Psoas muscle (tissue), 8 donors: Measurements from ENCODE around the gene MRPS18A. TPM values are rescaled to one million over a fixed set of nuclear protein-coding genes. Genes with fewer than 3 reads are reported as not detected.
A peak's percentile ranks its signal among the peaks of the same experiment; 100 is the strongest.

Source experiments
- ATAC-seq, 4 donors: fragments of 200-7000 bp; cut with Tn5 transposase; one replicate each; pipeline ENCODE4 v1.9.1; 2020; ENCODE audit warnings: moderate library complexity in 3 of 4, mild to moderate bottlenecking in 2 of 4
- DNase-seq, 2 donors: peaks; one replicate each; pipeline ENCODE4 v3.0.0-alpha.2; 2020
- H3K27ac ChIP-seq: fragments of 200-600 bp; one replicate; pipeline ENCODE4 v1.8.0; 2022
- H3K27me3 ChIP-seq, 3 donors: fragments of 200-600 bp in 1 of 3; one replicate each; pipeline versions ENCODE4 v1.6.1 to v1.8.0; 2013 to 2022; ENCODE audit warnings: low read length in 2 of 3, mild to moderate bottlenecking in 2 of 3, moderate library complexity in 1 of 3; ENCODE audit not compliant: insufficient read depth in 3 of 3
- H3K36me3 ChIP-seq, 2 donors: fragments of 200-600 bp in 1 of 2; one replicate each; pipeline versions ENCODE4 v1.6.1 to v1.8.0; 2013 to 2022; ENCODE audit warnings: low read depth in 1 of 2, mild to moderate bottlenecking in 1 of 2, moderate library complexity in 1 of 2; ENCODE audit not compliant: insufficient read depth in 1 of 2
- H3K4me1 ChIP-seq: fragments of 200-600 bp; one replicate; pipeline ENCODE4 v1.8.0; 2022
- H3K4me3 ChIP-seq: fragments of 200-600 bp; one replicate; pipeline ENCODE4 v1.8.0; 2022; ENCODE audit warnings: mild to moderate bottlenecking
- H3K9me3 ChIP-seq: fragments of 200-600 bp; one replicate; pipeline ENCODE4 v1.8.0; 2022
- CTCF ChIP-seq: fragments of 200-600 bp; IDR thresholded peaks from one replicate; pipeline ENCODE4 v1.8.0; 2022; ENCODE audit warnings: antibody characterized with exemption
- WGBS, 3 donors: extraction: QIAGEN DNeasy Blood & Tissue Kit; methylation state at CpG; one replicate each; pipeline versions ENCODE4 v1.1.6 to v1.1.7; 2013; 5-methylcytosine and 5-hydroxymethylcytosine counted together
- intact Hi-C, 2 donors: fragments of 100-400 bp; cut with DNase I; formaldehyde crosslinking; loops; one replicate each; pipeline versions ENCODE4 v1.11.0 to v1.14.2; 2022
- polyA plus RNA-seq, 3 donors: library from polyadenylated mRNA; stranded (reverse); fragments of 200-250 nt; gene quantifications; one replicate each; pipeline ENCODE4 v1.2.3, GENCODE V29; 2013
- total RNA-seq, 4 donors: library from RNA; stranded (reverse); fragmentation: NEBNext Ultra II Directional in 2 of 4; extraction: Animal tissue kit (Norgen Biotek cat#: 25700) in 2 of 4; gene quantifications; one replicate each; pipeline versions ENCODE4 v1.2.1 to v1.2.4, GENCODE V29; 2021 to 2023
- donor health status: healthy with polysubstance abuse.
- donor health status: DM: no; HTN: no; CAD: no; lungs with moderate emphysema.
- donor health status: Bipolar disorder and iron deficiency.
- donor health status: healthy.
- donor health status: DM: yes; HTN: yes; CAD: no.
- donor health status: DM: no; HTN: no; CAD: no.
- donor health status: DM: no; HTN: no; CAD: no.
- donor health status: DM: yes; HTN: yes; CAD: no.

MRPS18A gene
- total and polyA plus RNA-seq, 7 donors: 64.1 to 152 (median 131) TPM

- Histone ChIP-seq H3K9me3 (no peaks in the 10 kb centered on the region), H3K27ac (no peak overlapping the region), H3K4me3 (no peak overlapping the region), H3K27me3 (no peaks in the 10 kb centered on the region), H3K4me1 (no peaks in the 10 kb centered on the region), H3K36me3 (no peaks in the 10 kb centered on the region)
- intact Hi-C loops: loop anchor here in 1 of 2 donors (2.0 kb wide), 1 partner anchor 355 kb away; no protein-coding TSS in a partner anchor
- DNase-seq (peak in 1 of 2 donors; percentile 63), ATAC-seq (peak; percentile 61 to 80 (median 74))
- TF ChIP-seq CTCF: peak; percentile 37
- 62 to 69% (median 67%) methylated on average over 9 of the region's 9 CpGs for WGBS, 3 donors
Measured at GRCh38 chr6:43723737-43724295, 36.2 kb upstream of the MRPS18A start.

GRCh38 chr6:43722920-43723545 lies 35.4 kb upstream of the MRPS18A start:
- no peaks in the 10 kb centered on the region for H3K4me1 ChIP-seq
- no peaks in the 10 kb centered on the region for H3K36me3 ChIP-seq
- 86 to 89% (median 88%) methylated on average over 10 of the region's 10 CpGs for WGBS, 3 donors
- intact Hi-C loops: no loop called here
- no peak for TF ChIP-seq CTCF
- no peaks in the 10 kb centered on the region for H3K27me3 ChIP-seq
- H3K9me3 ChIP-seq: no peaks in the 10 kb centered on the region
- no peak overlapping the region for H3K27ac ChIP-seq
- DNase-seq (no peak), ATAC-seq (no peak)
- no peak overlapping the region for H3K4me3 ChIP-seq

GRCh38 chr6:43720999-43721398 lies 33.4 kb upstream of the MRPS18A start:
- WGBS, 3 donors: 89 to 96% (median 93%) methylated on average over 4 of the region's 4 CpGs
- intact Hi-C loops: no loop called here
- H3K36me3 ChIP-seq: no peaks in the 10 kb centered on the region

GRCh38 chr6:43719511-43719910 lies 31.9 kb upstream of the MRPS18A start:
- Histone ChIP-seq H3K36me3 (no peaks in the 10 kb centered on the region), H3K4me1 (peaks cover 13% of the 10 kb centered on the region), H3K4me3 (no peak overlapping the region), H3K27me3 (no peaks in the 10 kb centered on the region), H3K27ac (no peak overlapping the region), H3K9me3 (no peaks in the 10 kb centered on the region)
- ATAC-seq (no peak), DNase-seq (no peak)
- intact Hi-C loops: no loop called here
- WGBS, 3 donors: 91 to 94% (median 92%) methylated on average over 7 of the region's 7 CpGs
- no peak for TF ChIP-seq CTCF

More at GRCh38 chr6:43720999-43721398, 33.4 kb upstream of the MRPS18A start:
- no peak for DNase-seq
- no peak overlapping the region for H3K4me3 ChIP-seq
- H3K27ac ChIP-seq: no peak overlapping the region
- H3K4me1 ChIP-seq: peaks cover 4% of the 10 kb centered on the region
- no peaks in the 10 kb centered on the region for H3K27me3 ChIP-seq
- no peaks in the 10 kb centered on the region for H3K9me3 ChIP-seq
- no peak for ATAC-seq
- TF ChIP-seq CTCF: no peak
